DND-41 (cell line): Measurements from ENCODE around the gene NR2C1.

Experiments
- CTCF ChIP-seq: IDR thresholded peaks from 2 replicates; pipeline ENCODE4 v1.5.1; 2012; ENCODE audit warnings: borderline replicate concordance, low read length, moderate library complexity, mild to moderate bottlenecking; ENCODE audit not compliant: poor library complexity, severe bottlenecking; ENCODE audit errors: extremely low read depth
- EZH2 ChIP-seq: IDR thresholded peaks from 3 replicates; pipeline ENCODE4 v1.6.1; 2012; ENCODE audit warnings: borderline replicate concordance, low read depth, mild to moderate bottlenecking, moderate library complexity, low read length, inconsistent platforms; ENCODE audit not compliant: severe bottlenecking

- no peak for TF ChIP-seq EZH2
- no peak for TF ChIP-seq CTCF
Measured at GRCh38 chr12:95104919-95105452, 31.6 kb upstream of the NR2C1 start.
